Epithelial cell of umbilical artery (primary cell): Measurements from ENCODE around the gene ZC3H10. TPM values are rescaled to one million over a fixed set of nuclear protein-coding genes. Genes with fewer than 3 reads are reported as not detected.

Experiments
- total RNA-seq: library from RNA; depleted of rRNA; stranded (reverse); fragments of >200 nt; gene quantifications from 2 replicates; pipeline ENCODE4 v1.2.3, GENCODE V29; 2014

ZC3H10 gene
- total RNA-seq = 4.5 and 6.5 TPM in 2 replicates

GRCh38 chr12:56117778-56118687, at the start of gene ZC3H10:
Gene ZC3H10, plus strand, starts transcription at chr12:56118266. Its CDS starts 2,297 bp downstream, at chr12:56120563.

GRCh38 chr12:56079723-56080555, 38.1 kb upstream of the ZC3H10 start, which contains the start of gene ERBB3:
Gene ERBB3, plus strand, starts transcription at chr12:56080165. Its CDS starts 136 bp downstream, at chr12:56080301.

GRCh38 chr12:56104109-56104814, 13.8 kb upstream of the ZC3H10 start, which contains the start of gene PA2G4:
Gene PA2G4, plus strand, starts transcription at chr12:56104559. Its CDS starts 179 bp downstream, at chr12:56104738.

GRCh38 chr12:56116267-56117081, 1.6 kb upstream of the ZC3H10 start, which contains the start of gene RPL41:
Gene RPL41, plus strand, starts transcription at chr12:56116633.

GRCh38 chr12:56127888-56128669, 10.0 kb downstream of the ZC3H10 start, which contains the start of gene ESYT1:
Gene ESYT1, plus strand, starts transcription at chr12:56128267. Its CDS starts 53 bp downstream, at chr12:56128320.

GRCh38 chr12:56152132-56152755, 34.2 kb downstream of the ZC3H10 start, which contains the start of gene MYL6B:
Gene MYL6B, plus strand, starts transcription at chr12:56152587. Its CDS starts 1,332 bp downstream, at chr12:56153919.

GRCh38 chr12:56158029-56158925, 40.2 kb downstream of the ZC3H10 start, which contains the start of gene MYL6:
Gene MYL6, plus strand, starts transcription at chr12:56158359. Its CDS starts 43 bp downstream, at chr12:56158402.

Other genes with a start within 250 kb of the ZC3H10 start
- 29.9 and 43.5 TPM in 2 replicates for gene PYM1, start 190.4 kb upstream of the ZC3H10 start, total RNA-seq
- gene DGKA, start 187.1 kb upstream of the ZC3H10 start, total RNA-seq = 41.6 and 43.5 TPM in 2 replicates
- 0.65 and 1.8 TPM in 2 replicates for gene PMEL, start 152.2 kb upstream of the ZC3H10 start, total RNA-seq
- 25.3 and 25.8 TPM in 2 replicates for gene CDK2, start 151.4 kb upstream of the ZC3H10 start, total RNA-seq
- gene RAB5B, start 144.2 kb upstream of the ZC3H10 start, total RNA-seq = 27.6 and 33.0 TPM in 2 replicates
- 14.7 and 15.9 TPM in 2 replicates for gene SUOX, start 121.0 kb upstream of the ZC3H10 start, total RNA-seq
- 0.65 and 0.76 TPM in 2 replicates for gene IKZF4, start 97.2 kb upstream of the ZC3H10 start, total RNA-seq
- 189 and 710 TPM in 2 replicates for gene RPS26, start 76.3 kb upstream of the ZC3H10 start, total RNA-seq
- not detected in 2 replicates for gene ERBB3, start 38.1 kb upstream of the ZC3H10 start, total RNA-seq
- 220 and 288 TPM in 2 replicates for gene PA2G4, start 13.7 kb upstream of the ZC3H10 start, total RNA-seq
- gene RPL41, start 1.6 kb upstream of the ZC3H10 start, total RNA-seq = 1,044 and 2,932 TPM in 2 replicates
- gene ESYT1, start 10.0 kb downstream of the ZC3H10 start, total RNA-seq = 219 and 238 TPM in 2 replicates
- 67.9 and 81.5 TPM in 2 replicates for gene MYL6B, start 34.3 kb downstream of the ZC3H10 start, total RNA-seq
- 3,195 and 3,406 TPM in 2 replicates for gene MYL6, start 40.1 kb downstream of the ZC3H10 start, total RNA-seq
- gene SMARCC2, start 71.2 kb downstream of the ZC3H10 start, total RNA-seq = 39.0 and 45.4 TPM in 2 replicates
- gene RNF41, start 103.7 kb downstream of the ZC3H10 start, total RNA-seq = 121 and 157 TPM in 2 replicates
- 28.3 and 31.5 TPM in 2 replicates for gene NABP2, start 106.1 kb downstream of the ZC3H10 start, total RNA-seq
- gene SLC39A5, start 111.8 kb downstream of the ZC3H10 start, total RNA-seq = not detected in 2 replicates
- 9.3 and 13.0 TPM in 2 replicates for gene ANKRD52, start 140.1 kb downstream of the ZC3H10 start, total RNA-seq
- 9.1 and 13.2 TPM in 2 replicates for gene COQ10A, start 148.7 kb downstream of the ZC3H10 start, total RNA-seq
- 122 and 135 TPM in 2 replicates for gene CS, start 182.1 kb downstream of the ZC3H10 start, total RNA-seq
- 143 and 145 TPM in 2 replicates for gene CNPY2, start 197.7 kb downstream of the ZC3H10 start, total RNA-seq
- gene PAN2, start 215.7 kb downstream of the ZC3H10 start, total RNA-seq = 4.9 and 14.9 TPM in 2 replicates
- gene IL23A, start 220.6 kb downstream of the ZC3H10 start, total RNA-seq = 0.32 TPM in 1 of 2 replicates, not detected in the other
- 83.2 and 175 TPM in 2 replicates for gene STAT2, start 241.8 kb downstream of the ZC3H10 start, total RNA-seq
- not detected in 2 replicates for gene APOF, start 244.6 kb downstream of the ZC3H10 start, total RNA-seq